Astrocyte of the spinal cord (primary cell): ENCODE measurements around the gene FAM83E.
A peak's percentile ranks its signal among the peaks of the same experiment; 100 is the strongest.

ENCODE experiments used
- DNase-seq: peaks from one replicate; pipeline ENCODE4 v3.0.0; 2011; ENCODE audit warnings: low read depth, low spot score
- H3K4me3 ChIP-seq: 2 replicates; pipeline ENCODE4 v1.5.1; 2011; ENCODE audit warnings: low read depth, mild to moderate bottlenecking, low read length, moderate library complexity
- CTCF ChIP-seq: IDR thresholded peaks from 2 replicates; pipeline ENCODE4 v1.5.1; 2012; ENCODE audit warnings: low read depth, mild to moderate bottlenecking, low read length, inconsistent platforms
- in situ Hi-C: cut with HindIII; loops from 2 replicates; pipeline ENCODE4 v1.10.0; 2017; ENCODE audit warnings: low sequenced_read_pairs

Gene FAM83E

GRCh38 chr19:48573163-48573505 lies 41.7 kb downstream of the FAM83E start:
- H3K4me3 ChIP-seq, result no peak overlapping the region
- no peak for TF ChIP-seq CTCF
- DNase-seq, result no peak
- in situ Hi-C loops, result no loop called here

GRCh38 chr19:48571378-48572162 lies 43.3 kb downstream of the FAM83E start:
- in situ Hi-C loops, result no loop called here
- no peak for DNase-seq
- H3K4me3 ChIP-seq, result no peak overlapping the region
- no peak for TF ChIP-seq CTCF

- no peak overlapping the region for H3K4me3 ChIP-seq
- DNase-seq, result peak; percentile 38
- in situ Hi-C loops, result no loop called here
- no peak for TF ChIP-seq CTCF
Observed at GRCh38 chr19:48569814-48570213, 45.1 kb downstream of the FAM83E start.

- in situ Hi-C loops, result no loop called here
- DNase-seq, result peak; percentile 89
Observed at GRCh38 chr19:48568345-48568886, 46.5 kb downstream of the FAM83E start.

GRCh38 chr19:48565090-48565489 lies 49.8 kb downstream of the FAM83E start:
- in situ Hi-C loops, result no loop called here
- no peak for TF ChIP-seq CTCF
- no peak overlapping the region for H3K4me3 ChIP-seq
- no peak for DNase-seq

More at GRCh38 chr19:48568345-48568886, 46.5 kb downstream of the FAM83E start:
- no peak overlapping the region for H3K4me3 ChIP-seq
- TF ChIP-seq CTCF, result no peak
